SKM-1 treated with dmso at 0.1 percent for 144 hours (cell line): ENCODE results near the gene FAM204A.

Source experiments
- DNase-seq: peaks from one replicate; lab custom pipeline; 2025; ENCODE audit not compliant: unreplicated experiment; lab: John Stamatoyannopoulos, UW

FAM204A gene

DNA sequence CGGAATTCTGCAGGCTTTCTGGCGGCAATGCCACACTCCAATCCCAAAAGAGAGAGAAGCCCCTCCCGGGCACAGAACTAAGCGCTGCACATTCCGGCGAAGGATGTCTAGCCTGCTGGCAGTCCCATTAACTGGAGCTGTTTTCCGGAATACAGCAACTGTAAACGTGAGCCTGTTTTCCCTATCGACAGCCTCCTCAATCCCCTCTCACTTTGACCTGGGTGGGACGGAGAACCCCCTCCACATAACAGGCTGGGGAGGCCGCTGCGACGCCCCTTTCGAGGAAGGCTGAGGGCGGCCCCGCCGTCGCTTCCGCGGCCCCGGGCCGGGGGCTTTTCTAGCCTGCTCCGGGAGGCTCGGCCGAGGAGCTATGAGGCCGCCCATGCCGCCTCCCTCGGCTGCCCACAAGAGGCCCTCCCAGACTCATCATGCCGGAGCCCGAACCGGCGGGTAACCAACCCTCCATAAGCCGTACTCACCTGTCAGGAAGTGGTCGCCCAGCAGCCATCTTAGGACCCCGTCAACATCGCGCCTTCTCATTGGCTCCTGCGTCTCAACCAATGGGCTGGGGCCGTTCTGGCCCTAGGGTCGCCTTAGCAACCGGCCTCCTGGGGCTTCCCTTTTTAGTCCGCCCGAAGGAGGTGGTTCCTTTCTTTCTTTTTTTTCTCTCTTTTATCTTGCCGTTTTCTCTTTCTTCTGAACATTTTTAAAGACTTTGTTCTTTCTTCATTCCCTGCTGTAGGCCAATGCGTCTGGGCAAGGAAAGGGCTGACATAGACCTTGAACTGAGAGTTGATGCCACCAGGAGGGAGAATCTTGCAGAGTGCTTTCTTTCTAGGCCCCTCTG, at the start of gene FAM204A:
FAM204A (minus strand) TSS at position 534 of the 847 bp plus-strand sequence. CDS start 5,909 bp downstream, outside the sequence.
- DNase-seq: peak; percentile 90

GRCh38 chr10:118383699-118384098, 41.6 kb upstream of the FAM204A start:
- DNase-seq: no peak

GRCh38 chr10:118383063-118383689, 41.1 kb upstream of the FAM204A start:
- DNase-seq: no peak

GRCh38 chr10:118374404-118374803, 32.3 kb upstream of the FAM204A start:
- no peak for DNase-seq

DNA sequence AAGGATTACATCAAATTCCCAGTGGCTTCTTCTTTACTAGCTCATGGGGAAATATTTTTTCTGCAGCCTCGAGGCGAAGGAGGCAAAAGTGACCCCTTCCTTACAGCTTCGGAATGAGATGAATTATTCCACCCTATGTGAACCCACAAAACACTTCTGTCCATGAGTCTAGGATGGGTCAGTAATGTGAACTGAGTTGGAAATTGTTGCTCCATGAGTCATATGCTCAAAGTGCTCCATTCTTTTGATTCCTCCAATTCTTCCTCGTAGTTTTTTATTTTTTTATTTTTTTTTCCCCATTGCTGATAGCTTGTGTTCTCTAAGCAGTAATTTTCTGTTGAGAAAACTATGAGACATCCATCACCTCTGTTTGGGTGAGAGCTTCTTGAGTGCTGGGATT, 31.7 kb upstream of the FAM204A start:
- no peak for DNase-seq

DNA sequence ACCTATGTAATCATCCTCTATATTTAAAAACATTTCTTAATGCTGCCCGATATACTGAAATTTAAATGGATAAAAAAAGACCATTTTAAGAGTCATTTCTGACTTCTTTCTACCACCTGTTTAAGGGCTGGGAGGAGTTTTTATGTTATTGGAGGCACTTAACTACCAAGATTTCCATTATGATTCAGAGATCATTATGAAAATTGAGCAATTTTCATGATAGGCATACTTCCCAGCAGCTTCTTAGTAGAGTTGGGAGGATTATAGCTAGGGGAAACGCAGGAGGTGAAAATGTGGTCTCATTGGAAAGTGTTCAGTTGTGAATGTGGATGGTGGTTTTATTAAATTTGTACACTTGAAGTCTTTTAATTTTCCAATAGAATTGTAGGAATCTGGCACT, 28.4 kb upstream of the FAM204A start:
- no peak for DNase-seq

GRCh38 chr10:118369641-118370205, 27.6 kb upstream of the FAM204A start:
- no peak for DNase-seq

DNA sequence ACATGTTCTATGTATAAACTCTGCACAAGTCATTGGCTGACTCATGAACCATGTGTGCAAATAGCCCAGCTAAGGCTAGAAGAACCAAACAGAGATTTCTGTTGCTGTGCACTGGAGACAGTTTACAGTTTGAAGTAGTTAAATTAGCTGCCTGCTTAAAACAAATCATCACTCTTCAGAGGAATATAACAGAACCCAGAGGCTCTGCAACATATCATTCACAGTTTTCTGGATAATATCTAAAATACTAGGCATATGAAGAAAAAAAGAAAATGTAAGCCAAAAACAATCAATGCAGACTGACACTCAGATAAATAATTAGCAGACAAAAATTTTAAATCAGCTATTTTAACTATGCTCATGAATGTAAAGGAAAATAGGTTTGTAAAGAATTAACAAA, 23.6 kb upstream of the FAM204A start:
- DNase-seq: no peak

DNA sequence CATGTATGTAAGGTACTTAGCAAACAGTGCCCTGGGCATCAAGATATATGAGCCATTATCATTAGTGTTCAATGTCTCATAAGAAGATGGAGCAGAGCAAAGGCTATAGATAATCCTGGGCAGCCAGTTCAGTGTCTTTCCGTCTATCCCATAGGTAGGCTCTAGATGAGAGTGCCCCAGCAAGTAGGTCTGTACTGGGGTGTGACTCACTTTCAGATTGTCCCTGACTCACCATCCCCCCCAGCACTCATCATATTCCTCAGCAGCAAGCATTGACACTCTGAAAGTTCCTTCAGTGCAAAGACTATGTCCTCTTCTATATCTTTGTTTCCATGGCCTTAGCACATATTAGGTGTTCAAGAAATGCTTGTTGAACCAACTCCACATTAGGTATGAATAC, 20.0 kb upstream of the FAM204A start:
- no peak for DNase-seq

DNA sequence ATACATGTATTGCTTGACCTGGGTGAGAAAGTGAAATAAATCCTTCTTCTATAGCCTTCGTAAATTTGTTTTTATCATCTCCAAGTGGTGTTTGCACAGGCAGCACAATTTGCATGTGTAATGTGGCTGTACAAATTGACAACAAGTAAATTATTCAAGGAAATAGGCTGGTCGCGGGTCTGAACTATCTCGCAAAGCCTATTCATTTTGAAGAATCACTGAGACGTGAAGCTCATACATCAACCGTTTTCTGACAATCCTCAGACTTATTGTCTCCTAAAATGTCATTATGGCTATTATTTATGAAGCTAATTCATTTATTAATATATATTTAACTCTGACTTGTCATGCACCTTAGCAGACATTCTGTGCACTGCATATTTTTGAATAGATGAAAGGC, 16.2 kb upstream of the FAM204A start:
- DNase-seq: no peak

DNA sequence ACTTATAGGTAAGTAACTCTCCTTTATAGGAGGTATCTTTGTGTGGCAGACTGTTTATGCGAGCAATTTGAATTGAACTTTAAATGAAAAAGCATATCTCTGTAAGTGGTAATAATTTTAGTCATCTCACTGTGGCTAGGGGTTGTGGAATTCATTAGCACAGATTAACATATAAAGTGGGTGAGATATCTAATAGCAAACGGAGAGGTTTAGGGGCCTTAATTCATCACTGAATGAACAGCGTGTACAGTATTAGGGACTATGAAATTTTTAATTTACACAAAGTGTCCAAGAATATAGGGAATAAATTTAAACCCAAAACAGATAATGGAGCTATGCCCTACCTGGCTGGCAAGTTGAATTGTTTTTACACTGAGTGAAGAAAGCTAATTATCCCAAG, 15.7 kb upstream of the FAM204A start:
- DNase-seq: no peak

GRCh38 chr10:118356628-118357027, 14.5 kb upstream of the FAM204A start:
- DNase-seq: no peak

DNA sequence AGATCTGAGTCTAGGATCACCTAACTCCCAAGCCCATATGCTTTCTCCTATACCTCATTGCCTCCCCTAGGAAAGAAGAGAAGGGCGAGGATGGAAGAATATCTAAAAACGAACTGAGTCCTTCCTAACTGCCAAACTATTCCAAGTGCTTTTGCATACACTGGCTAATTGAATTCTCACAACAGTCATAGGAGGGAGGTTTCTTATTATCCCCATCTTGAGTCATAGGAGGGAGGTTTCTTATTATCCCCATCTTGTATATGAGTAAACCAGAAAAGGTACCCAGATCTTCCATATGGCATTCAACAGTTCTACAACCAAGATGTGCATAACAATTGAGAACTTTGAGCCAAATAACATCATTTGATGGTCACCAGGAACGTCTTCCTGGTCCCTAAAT, 13.1 kb upstream of the FAM204A start:
- DNase-seq: no peak

GRCh38 chr10:118349235-118349634, 7.1 kb upstream of the FAM204A start:
- no peak for DNase-seq

DNA sequence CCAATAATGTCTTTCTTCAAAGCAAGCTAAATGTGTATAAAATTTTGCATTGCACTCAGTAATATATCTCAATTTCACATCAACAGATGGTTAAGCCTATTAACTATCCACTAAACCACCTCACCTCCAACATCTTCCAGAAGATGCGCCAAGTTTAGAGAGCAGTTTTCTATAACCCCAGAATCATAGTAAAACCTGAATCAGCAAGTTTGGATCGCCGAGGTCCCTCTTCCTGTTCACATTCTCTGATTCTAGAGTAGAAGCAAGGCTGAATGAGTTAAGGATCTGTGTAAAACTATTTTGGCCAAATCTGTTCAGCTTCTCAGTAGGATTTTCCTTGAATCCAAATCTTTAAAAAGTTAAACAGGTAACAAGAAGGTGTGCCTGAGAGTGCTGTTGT, 1.4 kb upstream of the FAM204A start:
- no peak for DNase-seq

GRCh38 chr10:118343115-118343514, 991 bp upstream of the FAM204A start:
- no peak for DNase-seq

GRCh38 chr10:118342638-118343020, 505 bp upstream of the FAM204A start:
- DNase-seq: peak; percentile 6

DNA sequence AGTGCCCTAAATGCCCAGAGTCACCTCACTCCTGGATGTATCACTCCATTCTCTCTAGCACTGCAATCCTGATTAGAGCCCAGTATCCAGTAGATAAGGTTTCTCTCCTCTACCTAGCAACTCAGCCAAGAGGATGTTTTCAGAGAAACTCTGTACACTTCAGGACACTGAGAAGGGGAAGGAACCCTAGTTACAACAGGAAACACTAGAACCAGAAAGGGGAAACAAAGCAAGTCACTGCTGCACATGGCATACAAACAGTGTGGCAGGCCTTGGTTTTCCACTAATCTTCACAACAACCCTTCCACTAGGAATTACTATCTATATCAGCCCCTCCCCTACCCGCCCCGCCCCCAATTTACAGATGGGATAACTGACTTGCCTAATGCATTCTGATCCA, 1.6 kb downstream of the FAM204A start:
- DNase-seq: peak; percentile 83

- DNase-seq: no peak
These were observed 3.0 kb downstream of the FAM204A start for GRCh38 chr10:118339111-118339510.

DNA sequence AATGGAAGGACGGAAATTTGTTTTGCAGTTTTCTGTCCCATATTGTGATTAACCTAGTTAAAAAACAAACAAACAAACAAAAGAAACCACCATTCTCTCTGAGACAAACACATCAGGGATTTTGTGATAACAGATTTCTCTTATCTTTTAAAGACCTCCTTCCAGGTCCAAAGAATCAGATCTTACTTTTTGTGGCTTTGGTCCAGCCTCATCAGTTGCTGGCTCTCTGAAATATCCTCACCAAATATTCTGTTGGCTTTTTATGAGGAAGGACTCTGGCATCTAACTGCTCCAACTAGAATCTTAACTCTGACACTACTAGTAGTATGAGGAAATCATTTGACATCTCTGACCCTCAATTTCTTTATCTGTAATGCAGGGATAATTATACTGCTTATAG, 4.8 kb downstream of the FAM204A start:
- no peak for DNase-seq

- no peak for DNase-seq
These were observed 8.3 kb downstream of the FAM204A start for GRCh38 chr10:118333871-118334270.
